Activated naive CD4-positive, alpha-beta T cell treated with anti-CD3 and anti-CD28 coated beads, Interleukin-2, amount 50 U/mL, for 72 hours (primary cell): ENCODE measurements around the gene SAFB2. TPM values are rescaled to one million over a fixed set of nuclear protein-coding genes. Genes with fewer than 3 reads are reported as not detected.

Source experiments
- ATAC-seq, 2 donors: fragments of 150-1000 bp; cut with Tn5 transposase; 2 replicates each; pipeline ENCODE4 v1.10.0; 2021; ENCODE audit warnings: mild to moderate bottlenecking in 2 of 2, moderate library complexity in 2 of 2
- DNase-seq, 2 donors: peaks; one replicate each; pipeline ENCODE4 v3.0.0; 2021 to 2022; ENCODE audit warnings: low spot score in 2 of 2
- H3K27ac Mint-ChIP-seq, 2 donors: one replicate each; pipeline ENCODE4 v1.8.0; 2022; ENCODE audit warnings: mild to moderate bottlenecking in 2 of 2, mixed read lengths in 2 of 2
- H3K36me3 Mint-ChIP-seq, 2 donors: one replicate each; pipeline ENCODE4 v1.8.0; 2022; ENCODE audit warnings: mixed read lengths in 2 of 2
- H3K9me3 Mint-ChIP-seq, 2 donors: one replicate each; pipeline ENCODE4 v1.8.0; 2022; ENCODE audit warnings: mixed read lengths in 2 of 2
- total RNA-seq, 2 donors: library from RNA; stranded (reverse); gene quantifications; one replicate each; pipeline ENCODE4 v1.2.3, GENCODE V29; 2022

SAFB2 gene
- total RNA-seq: 100 to 1,000 TPM; 107 to 233 TPM

DNA sequence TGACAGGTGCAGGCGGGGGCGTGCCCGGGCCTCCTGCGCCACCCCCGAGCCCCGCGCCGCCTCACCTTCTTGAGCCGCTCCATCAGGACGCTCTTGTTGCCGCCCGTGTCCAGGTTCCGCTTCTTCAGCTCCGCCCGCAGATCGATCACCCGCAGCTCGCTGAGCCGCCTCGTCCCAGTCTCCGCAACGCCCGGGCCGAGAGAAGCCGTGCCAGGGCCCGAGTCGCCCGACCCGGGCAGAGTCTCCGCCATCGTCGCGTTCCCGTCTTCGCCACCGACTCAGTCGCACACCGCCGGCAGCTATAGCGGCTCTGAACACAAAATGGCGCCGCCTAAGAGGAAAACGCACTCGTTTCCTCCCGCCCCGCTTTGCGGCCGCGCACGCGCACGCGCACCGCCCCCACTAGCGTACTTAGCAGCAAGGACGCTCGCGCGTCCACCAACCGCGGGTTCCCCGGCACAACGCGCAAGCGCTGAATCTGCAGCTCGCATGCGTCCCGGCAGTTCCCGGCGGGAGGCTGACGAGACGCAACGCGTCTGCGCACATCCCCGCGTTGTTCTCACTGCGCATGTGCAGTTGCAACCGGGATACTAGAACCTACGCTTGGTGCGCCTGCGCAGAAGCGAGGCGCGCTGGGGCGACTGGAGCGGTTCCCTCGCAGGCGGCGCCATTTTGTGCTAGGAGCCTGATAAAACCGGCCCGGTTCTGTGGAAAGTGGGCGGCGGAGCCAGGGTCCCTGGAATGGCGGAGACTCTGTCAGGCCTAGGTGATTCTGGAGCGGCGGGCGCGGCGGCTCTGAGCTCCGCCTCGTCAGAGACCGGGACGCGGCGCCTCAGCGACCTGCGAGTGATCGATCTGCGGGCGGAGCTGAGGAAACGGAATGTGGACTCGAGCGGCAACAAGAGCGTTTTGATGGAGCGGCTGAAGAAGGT, at the start of gene SAFB2, which contains the start of gene SAFB:
Gene SAFB2 (minus strand): TSS at position 312 of the 932 bp plus-strand sequence. CDS start 61 bp downstream, at position 251.
Gene SAFB (plus strand): TSS at position 619 of the 932 bp plus-strand sequence. CDS start 123 bp downstream, at position 742.
- Mint-ChIP-seq H3K27ac (peak within 1 kb of the TSS; percentile 100), H3K9me3 (no peaks in the 10 kb centered on the region), H3K36me3 (peaks cover 69 to 89% of the 10 kb centered on the region in 2 donors)
- peak; percentile 91 to 93 for ATAC-seq
- peak; percentile 98 to 100 for DNase-seq

DNA sequence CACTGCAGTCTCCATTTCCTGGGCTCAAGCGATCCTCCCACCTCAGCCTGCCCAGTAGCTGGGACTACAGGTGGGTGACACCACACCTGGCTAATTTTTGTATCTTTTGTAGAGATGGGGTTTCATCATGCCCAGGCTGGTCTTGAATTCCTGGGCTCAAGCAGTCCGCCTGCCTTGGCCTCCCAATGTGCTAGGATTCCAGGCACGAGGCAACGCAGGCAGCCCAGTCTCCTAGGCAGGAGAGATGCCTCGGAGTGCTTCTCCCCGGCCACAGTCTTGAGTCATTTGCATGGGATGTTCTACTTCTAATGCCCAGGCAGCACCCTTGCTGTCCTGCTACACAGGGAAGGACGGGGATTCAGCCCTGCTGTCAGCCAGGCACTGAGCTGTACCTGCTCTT, 49.0 kb upstream of the SAFB2 start:
- Mint-ChIP-seq H3K27ac (no peak overlapping the region), H3K36me3 (peaks cover 7 to 8% of the 10 kb centered on the region in 2 donors), H3K9me3 (peaks cover 0 to 5% of the 10 kb centered on the region in 2 donors)
- DNase-seq (no peak), ATAC-seq (no peak)

DNA sequence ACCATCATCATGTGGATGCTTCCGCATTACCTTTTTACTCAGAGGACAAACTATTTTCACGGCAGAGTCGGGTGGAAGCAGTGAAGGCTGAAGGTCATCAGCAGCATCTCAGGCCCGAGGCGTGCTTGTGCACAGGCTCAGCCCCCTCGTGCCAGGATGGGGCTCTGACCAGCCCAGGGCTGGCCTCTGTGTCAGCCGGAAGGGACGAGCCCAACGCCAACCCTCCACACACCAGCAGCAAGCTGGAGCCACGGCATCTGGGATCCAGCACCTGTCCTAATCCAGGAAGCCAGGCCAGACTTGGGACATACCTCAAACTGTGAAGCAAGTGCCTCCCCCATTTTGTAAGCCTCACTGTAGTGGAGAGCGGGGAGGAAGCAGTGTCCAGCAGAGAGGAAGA, 46.6 kb upstream of the SAFB2 start:
- H3K27ac Mint-ChIP-seq: peak overlapping the region in 1 of 2 donors; percentile 67
- no peak for DNase-seq

DNA sequence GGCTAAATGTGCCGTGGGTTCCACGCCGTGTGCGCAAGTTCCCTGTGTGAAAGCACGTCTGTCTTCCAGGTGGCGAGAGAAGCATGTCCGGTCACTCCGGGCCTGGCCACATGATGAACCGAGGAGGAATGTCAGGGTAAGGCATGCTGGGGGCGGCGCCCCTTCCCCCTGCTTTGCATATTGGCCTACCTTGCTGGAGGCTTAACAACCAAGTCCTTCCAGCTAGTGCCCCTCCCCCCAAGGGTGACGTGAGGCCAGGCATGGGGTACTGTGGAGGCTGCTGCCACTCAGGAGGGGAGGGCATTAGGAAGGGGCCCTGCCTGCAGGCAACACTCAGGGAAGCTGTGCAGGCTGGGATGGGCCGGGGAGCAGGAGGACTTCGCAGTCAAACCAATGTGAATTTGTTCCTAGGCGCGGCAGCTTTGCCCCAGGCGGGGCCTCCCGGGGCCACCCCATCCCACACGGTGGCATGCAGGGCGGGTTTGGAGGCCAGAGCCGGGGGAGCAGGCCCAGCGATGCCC, 45.2 kb upstream of the SAFB2 start:
- H3K27ac Mint-ChIP-seq: peak overlapping the region; percentile 15 to 44
- peaks cover 7 to 8% of the 10 kb centered on the region in 2 donors for H3K36me3 Mint-ChIP-seq
- H3K9me3 Mint-ChIP-seq: no peaks in the 10 kb centered on the region
- ATAC-seq (peak in 1 of 2 donors; percentile 14), DNase-seq (no peak)

More for the DNA sequence above, 46.6 kb upstream of the SAFB2 start:
- Mint-ChIP-seq H3K36me3 (peaks cover 7 to 8% of the 10 kb centered on the region in 2 donors), H3K9me3 (peaks cover 0 to 5% of the 10 kb centered on the region in 2 donors)
- ATAC-seq: no peak

DNA sequence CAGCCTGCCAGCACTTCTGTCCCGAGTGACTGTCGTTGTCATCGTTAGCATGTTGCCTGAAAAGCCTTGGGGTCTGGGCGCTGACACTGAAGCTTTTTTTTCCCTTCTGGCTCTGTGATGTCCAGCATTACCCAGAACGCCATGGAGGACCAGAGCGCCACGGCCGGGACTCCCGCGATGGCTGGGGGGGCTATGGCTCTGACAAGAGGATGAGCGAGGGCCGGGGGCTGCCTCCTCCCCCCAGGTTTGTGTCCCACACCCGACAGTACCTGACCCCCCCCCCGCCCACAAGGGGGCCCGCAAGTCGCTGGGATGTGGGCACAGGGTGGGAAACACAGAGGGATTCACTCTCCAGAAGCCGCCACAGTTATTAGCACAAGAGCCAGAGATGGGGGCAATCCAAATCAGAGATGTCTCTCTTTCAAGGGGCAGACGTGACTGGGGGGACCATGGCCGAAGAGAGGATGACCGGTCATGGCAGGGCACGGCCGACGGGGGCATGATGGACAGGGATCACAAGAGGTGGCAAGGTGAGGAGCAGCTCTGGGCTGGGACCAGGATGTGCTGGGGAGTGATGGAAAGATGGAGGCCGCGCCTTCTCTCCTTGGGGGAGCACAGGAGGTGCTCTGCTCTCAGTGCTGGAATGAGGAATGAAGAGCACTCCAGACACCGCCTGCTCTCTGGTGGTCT, 44.5 kb upstream of the SAFB2 start:
- Mint-ChIP-seq H3K9me3 (no peaks in the 10 kb centered on the region), H3K27ac (peak overlapping the region in 1 of 2 donors; percentile 15), H3K36me3 (peaks cover 7 to 8% of the 10 kb centered on the region in 2 donors)
- ATAC-seq (no peak), DNase-seq (no peak)

DNA sequence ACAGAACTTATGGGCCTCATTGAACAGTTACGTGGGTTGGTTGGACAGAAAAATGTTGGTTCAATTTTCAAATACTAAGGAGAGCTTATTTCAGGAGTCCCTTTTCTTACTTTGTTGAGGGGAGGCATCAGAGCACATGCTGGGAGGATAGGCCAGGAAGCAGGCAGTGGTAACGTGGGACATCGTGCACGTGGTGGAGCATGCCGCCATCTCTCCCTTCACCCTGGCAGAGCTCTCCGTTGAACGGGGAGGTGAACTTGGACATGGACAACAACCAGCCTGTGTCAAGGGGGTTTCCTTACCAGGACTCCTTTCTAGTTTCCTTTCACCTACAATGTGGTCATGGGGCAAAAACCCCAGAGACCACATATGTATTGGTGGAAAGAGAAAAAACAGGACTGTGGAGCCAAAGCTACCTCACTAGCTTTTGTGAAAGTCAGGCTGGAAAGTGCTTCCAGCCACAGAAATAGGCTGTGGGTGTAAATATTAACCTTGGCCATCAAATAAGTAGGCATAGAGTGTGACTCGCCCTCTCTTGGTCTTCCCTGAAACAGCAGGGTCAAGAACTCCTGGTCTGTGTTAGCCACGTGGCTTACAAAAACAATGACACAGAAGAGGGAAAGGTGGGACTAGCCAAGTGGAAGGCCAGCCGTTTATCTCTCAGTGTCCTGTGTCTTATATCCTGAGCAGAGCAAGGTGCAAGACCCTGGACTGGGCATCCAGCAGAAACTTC, 43.4 kb upstream of the SAFB2 start:
- Mint-ChIP-seq H3K36me3 (peaks cover 7 to 8% of the 10 kb centered on the region in 2 donors), H3K27ac (peak overlapping the region; percentile 69 to 86), H3K9me3 (no peaks in the 10 kb centered on the region)
- peak in 1 of 2 donors; percentile 69 for ATAC-seq
- DNase-seq: no peak

DNA sequence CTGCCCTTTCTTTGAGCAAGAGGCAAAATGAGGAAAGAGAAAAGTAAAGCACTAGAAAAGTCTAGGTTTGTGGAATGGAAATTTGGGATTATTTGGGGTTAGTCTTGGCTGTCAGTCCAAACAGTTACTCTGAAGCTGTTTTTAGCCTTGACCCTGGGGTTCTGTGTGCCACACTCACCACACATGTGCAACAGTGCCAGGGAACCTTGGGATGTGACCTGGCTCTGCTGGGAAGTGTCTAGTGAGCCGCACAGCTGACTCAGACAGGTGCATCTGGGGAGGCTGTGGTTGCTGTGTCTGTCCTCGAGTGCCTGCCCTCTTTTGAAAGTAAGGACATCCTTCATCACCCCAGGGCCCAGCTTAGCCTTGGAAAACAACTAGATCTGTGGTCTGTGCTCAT, 41.9 kb upstream of the SAFB2 start:
- ATAC-seq (no peak), DNase-seq (no peak)
- H3K9me3 Mint-ChIP-seq: no peaks in the 10 kb centered on the region
- H3K27ac Mint-ChIP-seq: peak overlapping the region; percentile 69 to 86
- peaks cover 7 to 13% of the 10 kb centered on the region in 2 donors for H3K36me3 Mint-ChIP-seq

DNA sequence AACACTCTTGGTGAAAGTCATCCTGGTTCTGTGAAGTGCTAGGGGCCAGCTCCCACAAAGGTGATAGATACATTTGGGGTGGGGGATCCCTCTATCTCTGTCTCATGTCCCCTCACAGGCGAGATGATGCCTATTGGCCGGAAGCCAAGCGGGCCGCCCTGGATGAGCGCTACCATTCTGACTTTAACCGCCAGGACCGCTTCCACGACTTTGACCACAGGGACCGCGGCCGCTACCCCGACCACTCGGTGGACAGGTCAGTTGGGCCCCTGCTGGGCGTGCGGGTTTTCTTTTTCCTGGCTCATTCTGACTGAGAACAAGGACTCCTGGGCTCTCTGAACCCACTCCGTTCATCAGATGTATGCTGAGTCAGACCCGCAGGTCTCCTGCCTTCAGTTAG, 41.3 kb upstream of the SAFB2 start:
- Mint-ChIP-seq H3K27ac (no peak overlapping the region), H3K36me3 (peaks cover 2 to 13% of the 10 kb centered on the region in 2 donors), H3K9me3 (no peaks in the 10 kb centered on the region)

DNA sequence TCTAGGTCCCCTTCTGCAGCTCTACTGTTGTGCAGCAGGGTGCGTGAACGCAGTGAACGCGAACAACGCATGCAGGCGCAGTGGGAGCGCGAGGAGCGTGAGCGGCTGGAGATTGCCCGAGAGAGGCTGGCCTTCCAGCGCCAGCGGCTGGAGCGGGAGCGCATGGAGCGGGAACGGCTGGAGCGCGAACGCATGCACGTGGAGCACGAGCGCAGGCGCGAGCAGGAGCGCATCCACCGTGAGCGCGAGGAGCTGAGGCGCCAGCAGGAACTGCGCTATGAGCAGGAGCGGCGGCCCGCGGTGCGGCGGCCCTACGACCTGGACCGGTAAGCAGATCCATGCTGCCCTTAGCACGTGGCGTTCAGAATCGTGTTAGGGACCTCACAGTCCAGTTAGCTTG, 38.9 kb upstream of the SAFB2 start:
- Mint-ChIP-seq H3K27ac (peak overlapping the region in 1 of 2 donors; percentile 44), H3K9me3 (no peaks in the 10 kb centered on the region), H3K36me3 (peaks cover 0 to 16% of the 10 kb centered on the region in 2 donors)
- ATAC-seq: no peak
- no peak for DNase-seq

More for the DNA sequence above, 41.3 kb upstream of the SAFB2 start:
- no peak for DNase-seq
- ATAC-seq: no peak

DNA sequence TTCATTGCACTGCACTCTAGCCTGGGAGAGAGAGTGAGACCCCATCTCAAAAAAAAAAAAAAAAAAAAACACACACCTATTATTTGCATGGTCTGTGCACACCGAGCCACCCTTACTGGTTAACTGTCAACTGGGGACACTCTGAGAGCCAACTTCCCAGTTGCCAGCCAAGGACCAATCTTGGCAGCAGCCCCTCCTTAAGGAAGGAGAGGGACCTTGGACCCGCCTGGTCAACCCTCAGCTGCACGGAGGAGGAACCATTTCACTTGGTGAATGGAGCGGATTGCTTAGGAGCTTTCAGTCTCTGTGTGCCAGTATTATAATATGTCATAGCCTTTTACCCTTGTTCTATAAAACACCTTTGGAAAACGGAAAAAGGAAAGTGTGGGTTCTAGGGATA, 32.8 kb upstream of the SAFB2 start:
- H3K27ac Mint-ChIP-seq: peak overlapping the region in 1 of 2 donors; percentile 42
- peaks cover 12 to 41% of the 10 kb centered on the region in 2 donors for H3K36me3 Mint-ChIP-seq

DNA sequence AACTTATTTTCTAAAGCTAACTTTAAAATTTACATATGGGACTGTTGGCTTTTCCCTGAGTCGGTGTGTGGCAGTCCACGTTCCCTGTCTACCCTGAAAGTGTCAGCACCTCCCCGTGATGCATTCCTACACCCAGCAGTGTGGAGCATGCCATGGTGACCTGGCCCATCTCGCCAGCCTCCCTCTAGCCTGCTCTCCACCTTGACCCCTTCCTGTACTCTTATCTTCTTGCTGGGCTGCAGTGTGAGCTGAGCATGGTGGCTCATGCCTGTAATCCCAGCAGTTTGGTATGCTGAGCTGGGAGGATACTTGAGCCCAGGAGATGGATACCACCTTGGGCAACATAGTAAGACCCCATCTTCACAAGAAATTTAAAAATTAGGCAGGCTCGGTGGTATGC, 32.4 kb upstream of the SAFB2 start:
- peaks cover 13 to 43% of the 10 kb centered on the region in 2 donors for H3K36me3 Mint-ChIP-seq
- H3K9me3 Mint-ChIP-seq: no peaks in the 10 kb centered on the region
- H3K27ac Mint-ChIP-seq: peak overlapping the region in 1 of 2 donors; percentile 42
- ATAC-seq (no peak), DNase-seq (no peak)

More for the DNA sequence above, 32.8 kb upstream of the SAFB2 start:
- ATAC-seq (no peak), DNase-seq (no peak)
- no peaks in the 10 kb centered on the region for H3K9me3 Mint-ChIP-seq

DNA sequence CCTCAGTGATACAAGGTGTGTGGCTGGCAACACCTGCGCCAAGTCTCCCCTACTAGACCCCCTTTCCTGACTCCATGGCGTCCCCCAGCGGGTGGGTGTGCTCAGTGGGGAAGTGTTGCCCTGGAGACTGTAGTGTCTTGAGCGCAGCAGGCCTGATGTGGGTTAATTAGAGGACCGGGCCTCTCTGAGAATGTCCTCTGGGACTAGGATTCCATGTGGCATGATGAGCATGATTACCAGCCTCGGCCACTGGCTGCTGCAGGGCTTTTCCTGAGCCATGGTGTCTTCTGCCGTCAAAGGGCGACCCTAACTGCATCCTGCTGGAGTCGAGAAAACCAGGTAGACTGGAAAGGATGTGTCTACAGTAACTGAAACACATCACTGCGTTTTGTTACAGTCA, 29.7 kb upstream of the SAFB2 start:
- peaks cover 19 to 35% of the 10 kb centered on the region in 2 donors for H3K36me3 Mint-ChIP-seq
- H3K9me3 Mint-ChIP-seq: no peaks in the 10 kb centered on the region
- no peak for ATAC-seq
- peak overlapping the region in 1 of 2 donors; percentile 28 for H3K27ac Mint-ChIP-seq
- DNase-seq: no peak

DNA sequence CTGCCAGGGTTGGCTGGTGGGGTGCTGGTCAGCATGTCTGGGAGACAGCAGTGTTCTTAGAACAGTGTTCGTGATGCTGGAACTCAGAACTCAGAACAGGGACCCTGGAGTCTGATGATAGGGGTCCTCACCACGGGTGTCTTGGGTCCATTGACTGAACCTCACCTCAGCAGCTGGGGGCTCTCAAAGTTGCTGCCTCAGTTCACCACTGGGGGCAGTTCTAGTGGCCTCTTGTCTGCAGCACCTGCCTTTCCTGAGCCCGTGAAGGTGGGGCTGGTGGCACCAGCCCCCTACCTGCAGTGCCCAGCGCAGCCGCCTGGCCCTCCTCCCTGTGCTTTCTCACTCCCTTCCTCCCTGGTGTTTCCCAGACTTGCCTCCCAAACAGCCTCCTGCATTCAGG, 28.8 kb upstream of the SAFB2 start:
- no peak for ATAC-seq
- Mint-ChIP-seq H3K9me3 (no peaks in the 10 kb centered on the region), H3K27ac (peak overlapping the region in 1 of 2 donors; percentile 57), H3K36me3 (peaks cover 19 to 40% of the 10 kb centered on the region in 2 donors)
- no peak for DNase-seq

DNA sequence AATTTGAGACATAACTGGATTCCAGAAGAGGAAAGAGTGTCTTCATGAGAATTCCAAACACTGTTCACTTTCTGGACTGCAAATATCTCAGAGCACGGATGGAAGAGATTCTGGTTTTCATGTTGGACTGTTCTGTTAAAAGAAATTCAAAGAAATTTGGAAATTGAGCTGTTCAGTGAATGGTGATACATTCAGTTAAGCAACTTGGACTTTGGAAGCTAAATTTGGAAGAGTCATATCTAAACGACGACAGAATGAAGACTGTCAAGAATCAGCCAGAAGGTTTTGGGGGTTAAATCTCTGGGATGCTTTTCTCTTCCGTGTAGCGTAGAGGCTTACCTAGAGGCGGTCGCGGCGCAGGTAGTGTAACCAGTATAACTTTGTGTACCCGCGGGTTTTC, 25.9 kb upstream of the SAFB2 start:
- no peak overlapping the region for H3K27ac Mint-ChIP-seq
- peaks cover 19 to 42% of the 10 kb centered on the region in 2 donors for H3K36me3 Mint-ChIP-seq
- ATAC-seq: no peak
- H3K9me3 Mint-ChIP-seq: no peaks in the 10 kb centered on the region
- DNase-seq: no peak

DNA sequence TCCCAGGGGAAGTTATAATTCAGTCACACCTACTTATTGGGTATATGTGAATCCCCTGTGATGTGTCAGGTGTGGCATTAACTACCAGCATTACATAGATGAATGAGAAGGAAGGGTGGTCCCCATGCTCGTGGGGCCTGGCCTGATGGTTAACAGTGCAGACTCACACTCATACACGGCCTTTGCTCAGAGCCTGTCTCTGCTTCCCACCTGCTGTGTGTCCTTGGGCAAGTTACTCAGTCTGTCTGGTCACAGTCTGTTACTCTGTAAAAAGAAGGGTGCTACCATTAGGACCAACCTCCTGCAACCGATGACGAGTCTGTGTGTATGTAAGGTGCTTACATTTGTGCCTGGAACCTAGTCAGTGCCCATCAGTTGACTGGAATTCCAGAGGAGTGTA, 24.1 kb upstream of the SAFB2 start:
- peak overlapping the region; percentile 42 to 92 for H3K27ac Mint-ChIP-seq
- DNase-seq (no peak), ATAC-seq (no peak)
- H3K36me3 Mint-ChIP-seq: peaks cover 13 to 36% of the 10 kb centered on the region in 2 donors
- H3K9me3 Mint-ChIP-seq: no peaks in the 10 kb centered on the region

DNA sequence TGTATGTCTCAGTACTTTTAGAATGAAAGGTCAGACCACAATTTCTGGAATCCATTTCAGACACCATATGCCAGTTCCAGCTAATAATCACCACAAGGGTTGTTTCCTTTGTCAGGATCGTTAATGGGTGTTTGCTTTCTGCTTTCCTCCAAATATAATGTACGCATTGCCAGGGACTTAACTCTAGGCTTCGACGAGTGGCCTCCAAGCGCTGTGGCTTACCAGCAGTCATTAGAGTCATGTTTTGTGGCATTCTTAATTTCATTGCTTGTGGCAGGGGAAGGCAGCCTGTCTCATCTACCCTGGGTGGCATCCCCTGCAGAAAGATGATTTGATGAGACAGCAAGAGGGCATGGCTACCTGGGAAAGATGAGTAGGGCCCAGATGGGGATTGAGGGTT, 22.8 kb upstream of the SAFB2 start:
- DNase-seq (no peak), ATAC-seq (no peak)
- Mint-ChIP-seq H3K9me3 (no peaks in the 10 kb centered on the region), H3K27ac (peak overlapping the region in 1 of 2 donors; percentile 51), H3K36me3 (peaks cover 12 to 41% of the 10 kb centered on the region in 2 donors)
